GM12873 (cell line): ENCODE data around the gene CNDP2.

Experiments used
- TF ChIP-seq, protein P1 (sequence below): IDR thresholded peaks from 2 replicates; pipeline ENCODE4 v1.5.1; 2012; ENCODE audit warnings: low read depth, mild to moderate bottlenecking, moderate library complexity, low read length, control low read depth; ENCODE audit not compliant: insufficient read depth; ENCODE audit errors: missing control alignments

The CNDP2 gene

DNA sequence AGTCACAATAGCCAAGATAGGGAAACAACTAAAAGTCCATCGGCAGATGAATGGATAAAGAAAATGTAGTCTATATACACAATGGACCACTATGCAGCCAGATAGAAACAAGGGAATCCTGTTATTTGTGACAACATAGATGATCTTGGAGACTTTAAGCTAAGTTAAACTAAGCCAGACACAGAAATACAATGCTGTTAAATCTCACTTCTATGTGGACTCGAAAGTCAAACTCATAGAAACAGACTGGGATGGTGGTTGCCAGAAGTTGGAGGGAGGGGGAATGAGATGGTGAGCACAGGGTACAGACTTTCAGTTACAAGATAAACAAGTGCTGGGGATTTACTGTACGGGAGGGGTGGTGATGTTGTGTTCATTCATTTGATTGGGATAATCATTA, 32.8 kb downstream of the CNDP2 start:
- TF ChIP-seq, protein P1, sequence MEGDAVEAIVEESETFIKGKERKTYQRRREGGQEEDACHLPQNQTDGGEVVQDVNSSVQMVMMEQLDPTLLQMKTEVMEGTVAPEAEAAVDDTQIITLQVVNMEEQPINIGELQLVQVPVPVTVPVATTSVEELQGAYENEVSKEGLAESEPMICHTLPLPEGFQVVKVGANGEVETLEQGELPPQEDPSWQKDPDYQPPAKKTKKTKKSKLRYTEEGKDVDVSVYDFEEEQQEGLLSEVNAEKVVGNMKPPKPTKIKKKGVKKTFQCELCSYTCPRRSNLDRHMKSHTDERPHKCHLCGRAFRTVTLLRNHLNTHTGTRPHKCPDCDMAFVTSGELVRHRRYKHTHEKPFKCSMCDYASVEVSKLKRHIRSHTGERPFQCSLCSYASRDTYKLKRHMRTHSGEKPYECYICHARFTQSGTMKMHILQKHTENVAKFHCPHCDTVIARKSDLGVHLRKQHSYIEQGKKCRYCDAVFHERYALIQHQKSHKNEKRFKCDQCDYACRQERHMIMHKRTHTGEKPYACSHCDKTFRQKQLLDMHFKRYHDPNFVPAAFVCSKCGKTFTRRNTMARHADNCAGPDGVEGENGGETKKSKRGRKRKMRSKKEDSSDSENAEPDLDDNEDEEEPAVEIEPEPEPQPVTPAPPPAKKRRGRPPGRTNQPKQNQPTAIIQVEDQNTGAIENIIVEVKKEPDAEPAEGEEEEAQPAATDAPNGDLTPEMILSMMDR = no peak

GRCh38 chr18:74529378-74529777, 33.2 kb downstream of the CNDP2 start:
- TF ChIP-seq, protein P1 = no peak

DNA sequence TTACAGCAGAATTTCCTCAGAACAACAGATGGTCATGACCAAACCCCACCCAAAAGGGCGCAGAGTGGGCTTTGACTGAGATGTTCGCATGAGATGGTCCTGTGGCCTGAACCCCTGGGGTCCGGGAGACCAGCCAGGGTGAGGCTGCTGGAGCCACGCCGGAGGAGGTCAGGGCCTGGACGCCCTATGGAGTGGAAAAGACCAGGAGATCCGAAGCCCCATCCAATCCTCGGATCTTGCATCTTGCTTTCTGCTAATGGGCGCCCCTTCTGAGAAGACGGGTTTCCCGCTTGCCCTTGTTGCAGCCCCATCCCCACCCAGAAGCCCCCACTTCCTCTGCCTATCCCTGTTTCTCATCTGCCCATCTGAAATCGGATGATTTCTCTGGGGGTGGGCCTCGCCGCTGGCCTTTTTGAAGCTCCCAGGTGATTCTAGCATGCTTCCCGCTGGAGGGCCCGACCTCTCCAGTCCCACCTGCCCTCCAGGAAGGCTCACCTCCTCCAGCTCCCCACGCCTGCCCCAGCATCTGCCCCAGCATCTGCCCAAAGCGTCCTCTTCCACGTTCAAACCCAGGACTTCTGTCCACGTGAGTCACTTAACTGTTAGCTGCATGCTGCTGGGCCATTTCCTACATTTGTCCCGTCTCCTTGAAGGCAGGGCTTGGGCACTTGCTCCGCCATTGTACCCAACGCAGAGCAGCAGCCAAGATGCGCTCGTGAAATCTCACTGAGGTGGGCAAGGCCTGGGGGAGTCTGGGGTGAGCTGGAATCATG, 33.8 kb downstream of the CNDP2 start:
- TF ChIP-seq, protein P1 = no peak

DNA sequence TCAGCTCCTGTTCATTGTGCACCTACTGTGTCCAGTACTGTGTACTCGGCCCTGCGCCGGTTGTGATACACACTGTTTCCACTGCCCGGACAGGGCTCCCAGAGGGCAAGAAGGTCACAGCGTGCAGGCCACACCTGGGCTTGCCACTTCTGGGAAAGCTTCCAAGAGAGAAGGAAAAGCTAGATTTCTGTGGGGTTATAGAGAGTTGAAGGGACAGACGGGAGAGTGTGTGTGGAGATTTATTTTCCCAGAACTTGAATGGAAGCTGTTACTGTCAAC, 34.4 kb downstream of the CNDP2 start:
- TF ChIP-seq, protein P1 = no peak

GRCh38 chr18:74531043-74531442, 34.9 kb downstream of the CNDP2 start:
- TF ChIP-seq, protein P1 = no peak

DNA sequence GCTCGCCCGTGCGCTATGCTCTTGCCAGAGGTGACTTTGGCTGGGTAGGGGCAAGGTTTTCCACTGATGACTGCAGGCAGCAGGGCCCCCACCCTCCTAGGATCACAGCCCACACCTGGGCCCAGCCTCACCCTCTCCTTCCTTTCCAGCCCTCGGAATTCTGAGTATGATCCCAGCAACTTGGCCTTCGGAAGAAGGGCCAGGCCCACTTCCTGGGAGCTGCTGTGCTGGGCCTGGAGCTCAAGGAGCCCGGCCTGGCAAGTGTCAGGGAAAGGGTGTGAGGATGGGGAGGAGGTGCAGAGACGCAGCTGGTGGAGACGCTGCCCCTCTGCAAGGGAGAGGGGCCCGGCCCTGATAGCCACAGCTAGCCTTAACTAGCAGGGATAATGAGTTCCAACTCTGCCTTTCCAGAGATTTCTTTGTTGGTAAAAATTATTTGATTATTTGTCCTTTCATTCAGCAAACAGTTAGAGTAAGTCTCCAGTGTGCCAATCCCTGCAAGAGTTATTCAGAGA, 36.4 kb downstream of the CNDP2 start:
- TF ChIP-seq, protein P1 = no peak

DNA sequence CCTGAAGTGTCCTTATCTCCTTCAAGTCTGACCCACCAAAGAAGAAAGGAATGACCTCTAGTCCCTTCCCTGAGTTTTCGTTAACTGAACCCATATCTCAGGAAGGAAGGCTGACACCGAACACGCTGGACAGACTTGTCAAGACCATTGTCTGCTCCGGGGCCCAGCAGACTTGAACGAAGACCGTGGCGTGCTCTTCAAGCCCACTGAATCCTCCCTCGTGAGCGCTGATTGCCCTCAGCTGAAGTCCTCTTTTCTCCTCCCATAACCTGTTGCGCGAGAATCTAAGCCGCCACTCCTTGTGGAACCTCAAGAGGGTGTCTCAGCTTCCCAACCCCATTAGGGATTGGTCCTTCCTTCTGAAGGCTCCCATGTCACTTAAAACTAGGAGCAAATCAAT, 37.5 kb downstream of the CNDP2 start:
- TF ChIP-seq, protein P1 = no peak
